Keratinocyte (primary cell): ENCODE results near the gene JAZF1. TPM values are rescaled to one million over a fixed set of nuclear protein-coding genes. Genes with fewer than 3 reads are reported as not detected.
A peak's percentile ranks its signal among the peaks of the same experiment; 100 is the strongest.

Experiments used
- DNase-seq: peaks from one replicate; pipeline ENCODE4 v3.0.0-alpha.2; 2011; ENCODE audit warnings: low read depth, missing footprints, low spot score
- FAIRE-seq: peaks from 2 replicates; lab custom pipeline; 2011; peaks lifted over from hg19 to GRCh38; lab: Jason Lieb, UNC
- H2AFZ ChIP-seq: 2 replicates; pipeline ENCODE4 v1.6.0; 2012; ENCODE audit warnings: low read length, control low read depth, inconsistent platforms; ENCODE audit not compliant: control insufficient read depth
- H3K27ac ChIP-seq: 2 replicates; pipeline ENCODE4 v1.5.1; 2011; ENCODE audit warnings: low read length; ENCODE audit not compliant: control insufficient read depth, insufficient read depth
- H3K27me3 ChIP-seq: 3 replicates; pipeline ENCODE4 v1.6.0; 2011; ENCODE audit warnings: low read length; ENCODE audit not compliant: control insufficient read depth, insufficient read depth; ENCODE audit errors: extremely low read depth
- H3K36me3 ChIP-seq, 2 experiments: 2 replicates in 1 of 2; 3 replicates in 1 of 2; pipeline ENCODE4 v1.5.1; 2011; ENCODE audit warnings: low read length in 2 of 2, mild to moderate bottlenecking in 1 of 2; ENCODE audit not compliant: control insufficient read depth in 2 of 2, insufficient read depth in 2 of 2; ENCODE audit errors: extremely low read depth in 1 of 2
- H3K4me1 ChIP-seq: 3 replicates; pipeline ENCODE4 v1.5.1; 2011; ENCODE audit warnings: low read length; ENCODE audit not compliant: control insufficient read depth, insufficient read depth; ENCODE audit errors: extremely low read depth
- H3K4me2 ChIP-seq: 3 replicates; pipeline ENCODE4 v1.6.0; 2011; ENCODE audit warnings: low read depth, low read length; ENCODE audit not compliant: control insufficient read depth, insufficient read depth; ENCODE audit errors: extremely low read depth
- H3K4me3 ChIP-seq, 3 experiments: fragments of 200-600 bp in 1 of 3; sonication (generic) in 1 of 3; 2 replicates in 2 of 3; 3 replicates in 1 of 3; pipeline ENCODE4 v1.5.1; 2011 to 2016; ENCODE audit warnings: low read length in 3 of 3, mild to moderate bottlenecking in 3 of 3, control low read depth in 2 of 3, inconsistent platforms in 1 of 3, low read depth in 1 of 3, mixed read lengths in 1 of 3, mixed run types in 1 of 3, moderate library complexity in 1 of 3; ENCODE audit not compliant: control insufficient read depth in 2 of 3, insufficient read depth in 2 of 3; ENCODE audit errors: extremely low read depth in 1 of 3
- H3K79me2 ChIP-seq: 2 replicates; pipeline ENCODE4 v1.6.0; 2012; ENCODE audit warnings: low read length; ENCODE audit not compliant: control insufficient read depth, insufficient read depth
- H3K9ac ChIP-seq: 3 replicates; pipeline ENCODE4 v1.6.0; 2011; ENCODE audit warnings: low read length; ENCODE audit not compliant: control insufficient read depth, insufficient read depth; ENCODE audit errors: extremely low read depth
- H3K9me1 ChIP-seq: 3 replicates; pipeline ENCODE4 v1.6.0; 2011; ENCODE audit warnings: low read length; ENCODE audit not compliant: control insufficient read depth, insufficient read depth; ENCODE audit errors: extremely low read depth
- H3K9me3 ChIP-seq: 2 replicates; pipeline ENCODE4 v1.5.1; 2012; ENCODE audit warnings: low read depth, low read length; ENCODE audit not compliant: control insufficient read depth
- H4K20me1 ChIP-seq: 3 replicates; pipeline ENCODE4 v1.6.0; 2011; ENCODE audit warnings: low read length; ENCODE audit not compliant: control insufficient read depth, insufficient read depth; ENCODE audit errors: extremely low read depth
- EZH2 ChIP-seq: IDR thresholded peaks from one replicate; pipeline ENCODE4 v1.6.1; 2012; ENCODE audit warnings: inconsistent platforms, mild to moderate bottlenecking, low read length, moderate library complexity
- dilution Hi-C: fragments of 300-500 bp; cut with MboI; formaldehyde crosslinking; loops from one replicate; pipeline ENCODE4 v1.7.0; 2020; ENCODE audit warnings: low sequenced_read_pairs; ENCODE audit not compliant: extremely low pct_ligation_motif_present
- polyA plus RNA-seq, 5 experiments: library from polyadenylated mRNA; depleted of rRNA in 3 of 5; stranded (reverse) in 3 of 5; stranded (forward) in 1 of 5; unstranded in 1 of 5; fragments of >200 nt; gene quantifications; 1 replicate in 1 of 5; 2 replicates in 3 of 5; 3 replicates in 1 of 5; pipeline versions ENCODE4 v1.2.1 to v1.2.3, GENCODE V29; 2011 to 2012; ENCODE audit warnings: missing spikeins in 2 of 5, low read depth in 1 of 5, low replicate concordance in 1 of 5
- TF ChIP-seq, protein P1 (sequence below), 3 experiments: IDR thresholded peaks in 1 of 3; conservative IDR thresholded peaks in 1 of 3; optimal IDR thresholded peaks in 1 of 3; 2 replicates in 2 of 3; 3 replicates in 1 of 3; pipeline versions ENCODE3 to v1.5.1; 2011; ENCODE audit warnings: low read length in 3 of 3, mild to moderate bottlenecking in 3 of 3, moderate library complexity in 2 of 3, control low read depth in 1 of 3, inconsistent platforms in 1 of 3; ENCODE audit not compliant: insufficient read depth in 2 of 3; ENCODE audit errors: extremely low read depth in 1 of 3

The JAZF1 gene
- polyA plus RNA-seq, 1 donor (not counting 4 experiments of a cell fraction or from before 2014, with no cell fraction given): 2.5 TPM

DNA sequence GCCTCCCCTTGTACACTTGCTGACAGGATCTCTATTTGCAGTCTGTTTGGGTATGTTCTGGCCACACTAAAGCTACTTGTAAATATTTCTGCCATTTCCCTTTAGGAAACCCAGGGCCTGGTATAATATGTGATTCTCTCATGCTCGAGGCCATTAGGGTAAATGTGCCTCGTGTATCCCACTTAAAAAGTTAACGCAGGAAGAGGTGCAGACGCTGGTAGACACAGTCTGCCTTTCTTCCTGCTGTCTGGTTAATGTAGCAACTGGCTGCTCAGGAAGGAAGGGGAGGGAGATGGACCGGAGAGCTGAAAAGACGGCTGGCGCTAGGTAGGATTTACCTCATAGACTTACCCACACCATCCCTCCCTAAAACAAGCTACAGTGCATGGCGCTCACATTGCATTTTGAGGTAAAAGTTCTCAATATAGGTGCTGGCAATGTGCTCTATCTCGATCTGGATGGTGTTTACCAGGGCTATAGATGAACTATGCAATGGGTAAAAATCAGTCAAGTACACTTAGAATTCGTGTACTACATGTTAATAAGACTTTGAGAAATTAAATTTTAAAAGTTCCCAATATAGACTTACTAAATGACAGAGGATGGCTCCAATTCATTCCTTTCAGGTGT lies 125.9 kb downstream of the JAZF1 start:
- Histone ChIP-seq H3K27me3 (no peaks in the 10 kb centered on the region), H3K27ac (no peak overlapping the region), H3K36me3 (no peaks in the 10 kb centered on the region), H3K9ac (no peak overlapping the region), H3K4me2 (no peak overlapping the region), H3K9me3 (no peaks in the 10 kb centered on the region), H3K9me1 (peaks cover 2% of the 10 kb centered on the region), H2AFZ (no peak overlapping the region), H4K20me1 (no peaks in the 10 kb centered on the region), H3K4me1 (peaks cover 2% of the 10 kb centered on the region), H3K4me3 (no peak overlapping the region), H3K79me2 (no peaks in the 10 kb centered on the region)
- DNase-seq (no peak), FAIRE-seq (no peak)
- TF ChIP-seq, protein P1, sequence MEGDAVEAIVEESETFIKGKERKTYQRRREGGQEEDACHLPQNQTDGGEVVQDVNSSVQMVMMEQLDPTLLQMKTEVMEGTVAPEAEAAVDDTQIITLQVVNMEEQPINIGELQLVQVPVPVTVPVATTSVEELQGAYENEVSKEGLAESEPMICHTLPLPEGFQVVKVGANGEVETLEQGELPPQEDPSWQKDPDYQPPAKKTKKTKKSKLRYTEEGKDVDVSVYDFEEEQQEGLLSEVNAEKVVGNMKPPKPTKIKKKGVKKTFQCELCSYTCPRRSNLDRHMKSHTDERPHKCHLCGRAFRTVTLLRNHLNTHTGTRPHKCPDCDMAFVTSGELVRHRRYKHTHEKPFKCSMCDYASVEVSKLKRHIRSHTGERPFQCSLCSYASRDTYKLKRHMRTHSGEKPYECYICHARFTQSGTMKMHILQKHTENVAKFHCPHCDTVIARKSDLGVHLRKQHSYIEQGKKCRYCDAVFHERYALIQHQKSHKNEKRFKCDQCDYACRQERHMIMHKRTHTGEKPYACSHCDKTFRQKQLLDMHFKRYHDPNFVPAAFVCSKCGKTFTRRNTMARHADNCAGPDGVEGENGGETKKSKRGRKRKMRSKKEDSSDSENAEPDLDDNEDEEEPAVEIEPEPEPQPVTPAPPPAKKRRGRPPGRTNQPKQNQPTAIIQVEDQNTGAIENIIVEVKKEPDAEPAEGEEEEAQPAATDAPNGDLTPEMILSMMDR (optimal IDR thresholded peaks at IDR 0.05 in 1 of 3, IDR thresholded peaks at IDR 0.05 in 1 of 3, conservative IDR thresholded peaks at IDR 0.05 in 1 of 3; ENCODE audit: extremely low read depth in 1 of 3, insufficient read depth in 2 of 3, low read length in 3 of 3): no peak
- no peak for TF ChIP-seq EZH2
- dilution Hi-C loops: no loop called here

DNA sequence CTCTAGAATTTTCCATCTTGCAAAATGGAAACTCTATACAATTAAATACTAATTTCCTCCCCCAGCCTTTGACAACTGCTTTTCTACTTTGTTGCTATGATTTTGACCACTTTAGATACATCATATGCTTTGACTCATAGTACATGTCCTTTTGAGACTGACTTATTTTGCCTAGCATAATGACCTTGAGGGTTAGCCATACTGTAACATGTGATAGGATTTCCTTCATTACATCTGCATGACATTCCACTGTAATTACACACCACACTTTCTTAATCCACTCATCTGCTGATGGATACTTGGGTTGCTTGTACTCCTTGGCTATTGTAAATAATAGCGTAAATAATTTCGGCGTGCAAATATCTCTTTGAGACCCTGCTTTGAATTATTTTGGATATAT lies 127.7 kb downstream of the JAZF1 start:
- no peaks in the 10 kb centered on the region for H3K36me3 ChIP-seq
- no peak overlapping the region for H3K27ac ChIP-seq
- H3K9me1 ChIP-seq: peaks cover 2% of the 10 kb centered on the region
- no peak overlapping the region for H3K4me2 ChIP-seq
- no peak overlapping the region for H2AFZ ChIP-seq
- no peak overlapping the region for H3K4me3 ChIP-seq
- no peaks in the 10 kb centered on the region for H4K20me1 ChIP-seq
- H3K9ac ChIP-seq: no peak overlapping the region
- peaks cover 2% of the 10 kb centered on the region for H3K4me1 ChIP-seq
- dilution Hi-C loops: no loop called here
- DNase-seq: no peak
- H3K79me2 ChIP-seq: no peaks in the 10 kb centered on the region
- TF ChIP-seq, protein P1 (optimal IDR thresholded peaks at IDR 0.05 in 1 of 3, IDR thresholded peaks at IDR 0.05 in 1 of 3, conservative IDR thresholded peaks at IDR 0.05 in 1 of 3; ENCODE audit: extremely low read depth in 1 of 3, insufficient read depth in 2 of 3, low read length in 3 of 3): no peak
- TF ChIP-seq EZH2: no peak
- no peaks in the 10 kb centered on the region for H3K9me3 ChIP-seq
- FAIRE-seq: peak; percentile 92
- no peaks in the 10 kb centered on the region for H3K27me3 ChIP-seq
